Measurements from ENCODE around the gene TSHZ1. TPM values are rescaled to one million over a fixed set of nuclear protein-coding genes. Genes with fewer than 3 reads are reported as not detected.

Gene TSHZ1
- total RNA-seq, 1 donor from 2014 or later: 17.0 TPM

DNA sequence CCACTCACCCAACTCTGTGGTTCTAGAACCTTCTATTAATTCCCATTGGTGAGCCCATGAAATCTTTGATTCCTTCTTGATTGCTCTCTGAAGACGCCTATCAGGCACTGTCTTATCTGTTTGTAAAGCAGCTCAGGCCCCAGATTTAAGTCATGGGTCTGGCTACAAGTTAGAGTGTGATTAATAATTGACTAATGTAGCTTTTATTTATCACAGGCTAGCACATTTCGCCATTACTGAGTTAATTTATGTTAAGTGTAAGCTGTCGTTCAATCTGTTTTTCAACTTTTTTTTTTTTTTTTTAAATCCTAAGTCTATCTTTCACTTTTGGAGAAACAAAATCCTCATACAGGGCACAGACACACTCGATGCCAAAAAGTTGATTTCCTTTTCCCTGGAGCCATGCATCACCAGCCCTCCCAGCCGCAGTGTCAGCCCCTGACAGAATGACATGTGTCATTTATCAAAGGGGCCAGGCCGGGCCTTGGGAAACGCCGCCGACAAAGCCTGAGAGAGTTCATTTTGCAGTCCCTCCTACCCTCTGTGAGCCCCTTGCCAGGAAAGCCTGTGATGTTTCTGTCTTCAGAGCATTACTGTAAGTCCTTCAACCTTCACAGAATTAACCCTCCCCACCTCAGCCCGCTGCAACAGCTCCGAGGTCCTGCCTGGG lies 15.8 kb downstream of the TSHZ1 start:
- H3K4me3 ChIP-seq: peak overlapping the region; percentile 14
- DNase-seq: no peak
- H3K27me3 ChIP-seq (ENCODE audit: low read depth): no peaks in the 10 kb centered on the region
- no peaks in the 10 kb centered on the region for H3K36me3 ChIP-seq
- ATAC-seq: peak in 1 of 2 donors; percentile 59
- TF ChIP-seq CTCF (IDR thresholded peaks at IDR 0.05): no peak
- peak overlapping the region; percentile 7 for H3K27ac ChIP-seq
- H3K9me3 ChIP-seq: no peaks in the 10 kb centered on the region
- intact Hi-C loops (cut with DNase I): no loop called here
- H3K4me1 ChIP-seq: peaks cover 45% of the 10 kb centered on the region

DNA sequence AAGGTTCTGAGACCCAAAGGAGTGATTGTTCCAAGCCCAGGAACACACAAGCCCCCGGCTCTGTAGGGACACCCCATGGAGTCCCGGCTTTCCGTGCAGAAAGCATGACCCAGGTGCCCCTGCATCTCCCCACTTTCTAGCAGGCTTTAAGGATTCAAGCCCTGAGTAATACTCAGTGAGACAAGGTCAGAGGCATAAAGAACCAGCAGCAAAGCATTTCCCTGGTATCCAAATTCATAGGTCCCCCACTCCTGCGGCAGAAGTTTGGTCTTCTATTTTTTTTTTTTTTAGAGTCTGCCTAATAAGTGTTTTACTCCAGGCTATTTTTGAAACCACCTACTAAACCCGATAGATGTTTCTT lies 16.3 kb downstream of the TSHZ1 start:
- Histone ChIP-seq H3K4me1 (peaks cover 46% of the 10 kb centered on the region), H3K27ac (peak overlapping the region; percentile 7), H3K4me3 (peak overlapping the region; percentile 14), H3K36me3 (no peaks in the 10 kb centered on the region), H3K9me3 (no peaks in the 10 kb centered on the region), H3K27me3 (ENCODE audit: low read depth) (no peaks in the 10 kb centered on the region)
- DNase-seq: no peak
- ATAC-seq: peak in 1 of 2 donors; percentile 8
- intact Hi-C loops (cut with DNase I): no loop called here
- no peak for TF ChIP-seq CTCF (IDR thresholded peaks at IDR 0.05)

- peaks cover 41% of the 10 kb centered on the region for H3K4me1 ChIP-seq
- H3K36me3 ChIP-seq: no peaks in the 10 kb centered on the region
- intact Hi-C loops (cut with DNase I): no loop called here
- TF ChIP-seq CTCF (IDR thresholded peaks at IDR 0.05): no peak
- ATAC-seq: no peak
- no peak overlapping the region for H3K27ac ChIP-seq
- no peak overlapping the region for H3K4me3 ChIP-seq
- DNase-seq: no peak
- H3K27me3 ChIP-seq (ENCODE audit: low read depth): no peaks in the 10 kb centered on the region
- H3K9me3 ChIP-seq: no peaks in the 10 kb centered on the region
These were observed 17.1 kb downstream of the TSHZ1 start for GRCh38 chr18:75227535-75228296.

GRCh38 chr18:75228967-75229366 lies 18.4 kb downstream of the TSHZ1 start:
- H3K4me3 ChIP-seq: no peak overlapping the region
- H3K4me1 ChIP-seq: peaks cover 39% of the 10 kb centered on the region
- intact Hi-C loops (cut with DNase I): no loop called here
- no peak for ATAC-seq
- H3K27ac ChIP-seq: no peak overlapping the region
- no peaks in the 10 kb centered on the region for H3K36me3 ChIP-seq
- DNase-seq: no peak
- no peak for TF ChIP-seq CTCF (IDR thresholded peaks at IDR 0.05)
- H3K9me3 ChIP-seq: no peaks in the 10 kb centered on the region
- H3K27me3 ChIP-seq (ENCODE audit: low read depth): no peaks in the 10 kb centered on the region

DNA sequence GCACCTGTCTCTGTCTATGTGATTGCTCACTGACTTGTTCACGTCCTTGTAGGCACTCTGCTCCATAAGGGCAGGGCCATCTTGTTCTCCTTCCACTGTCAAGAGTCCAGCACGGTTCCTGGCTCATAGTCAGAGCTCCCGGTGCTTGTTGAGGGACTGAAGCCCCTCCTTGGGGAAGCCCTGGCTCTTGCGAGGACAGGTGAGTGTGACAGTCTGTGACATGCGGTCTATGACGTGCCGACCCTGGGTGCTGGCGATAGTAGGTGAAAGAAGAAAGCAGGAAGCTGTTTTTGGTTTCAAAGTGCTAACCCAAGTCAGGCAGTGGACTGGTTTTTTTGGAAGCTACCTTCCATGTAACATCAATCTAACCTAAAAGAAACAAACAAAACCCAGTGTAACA lies 18.8 kb downstream of the TSHZ1 start:
- no peak for ATAC-seq
- Histone ChIP-seq H3K4me3 (no peak overlapping the region), H3K27ac (no peak overlapping the region), H3K27me3 (ENCODE audit: low read depth) (no peaks in the 10 kb centered on the region), H3K36me3 (no peaks in the 10 kb centered on the region), H3K4me1 (peaks cover 39% of the 10 kb centered on the region), H3K9me3 (no peaks in the 10 kb centered on the region)
- DNase-seq: no peak
- intact Hi-C loops (cut with DNase I): no loop called here
- TF ChIP-seq CTCF (IDR thresholded peaks at IDR 0.05): no peak
